ENCODE data around the gene LRBA. TPM values are rescaled to one million over a fixed set of nuclear protein-coding genes. Genes with fewer than 3 reads are reported as not detected.

LRBA gene
- total and polyA plus RNA-seq, 7 donors, result 16.8 to 184 (median 91.1) TPM

DNA sequence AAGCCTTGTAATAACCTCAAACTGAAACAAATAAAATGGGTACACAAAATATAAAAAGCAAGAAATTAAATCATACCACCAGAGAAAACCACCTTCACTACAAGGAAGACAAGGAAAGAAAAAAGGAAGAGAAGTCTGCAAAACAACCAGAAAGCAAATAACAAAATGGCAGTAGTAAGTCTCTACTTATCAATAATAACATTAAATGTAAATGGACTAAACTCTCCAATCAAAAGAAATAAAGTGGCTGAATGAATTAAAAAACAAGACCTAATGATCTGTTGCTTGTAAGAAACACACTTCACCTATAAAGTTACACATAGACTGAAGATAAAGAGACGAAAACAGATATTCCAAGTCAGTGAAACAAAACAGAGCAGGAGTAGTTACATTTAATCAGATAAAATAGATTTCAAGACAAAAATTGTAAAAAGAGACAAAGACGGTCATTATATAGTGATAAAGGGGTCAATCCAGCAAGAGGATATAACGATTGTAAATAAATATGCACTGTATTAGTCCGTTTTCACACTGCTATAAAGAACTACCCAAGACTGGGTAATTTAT, 289.0 kb downstream of the LRBA start:
- Histone ChIP-seq H3K4me3 (no peak overlapping the region), H3K27me3 (no peaks in the 10 kb centered on the region), H3K36me3 (peaks cover 0 to 6% (median 0%) of the 10 kb centered on the region in 4 donors), H3K27ac (no peak overlapping the region), H3K9me3 (peaks cover 0 to 5% (median 0%) of the 10 kb centered on the region in 4 donors), H3K4me1 (peaks cover 0 to 9% (median 5%) of the 10 kb centered on the region in 4 donors)
- DNase-seq, result no peak
- intact Hi-C loops (cut with DNase I), result no loop called here
- no peak for TF ChIP-seq EP300 (IDR thresholded peaks at IDR 0.05)
- TF ChIP-seq POLR2A (IDR thresholded peaks at IDR 0.05), result no peak
- no peak for TF ChIP-seq CTCF (IDR thresholded peaks at IDR 0.05)
- no peak for TF ChIP-seq POLR2AphosphoS5 (IDR thresholded peaks at IDR 0.05)
- 73 to 86% methylated on average over 4 of the region's 4 CpGs for WGBS, 2 donors

DNA sequence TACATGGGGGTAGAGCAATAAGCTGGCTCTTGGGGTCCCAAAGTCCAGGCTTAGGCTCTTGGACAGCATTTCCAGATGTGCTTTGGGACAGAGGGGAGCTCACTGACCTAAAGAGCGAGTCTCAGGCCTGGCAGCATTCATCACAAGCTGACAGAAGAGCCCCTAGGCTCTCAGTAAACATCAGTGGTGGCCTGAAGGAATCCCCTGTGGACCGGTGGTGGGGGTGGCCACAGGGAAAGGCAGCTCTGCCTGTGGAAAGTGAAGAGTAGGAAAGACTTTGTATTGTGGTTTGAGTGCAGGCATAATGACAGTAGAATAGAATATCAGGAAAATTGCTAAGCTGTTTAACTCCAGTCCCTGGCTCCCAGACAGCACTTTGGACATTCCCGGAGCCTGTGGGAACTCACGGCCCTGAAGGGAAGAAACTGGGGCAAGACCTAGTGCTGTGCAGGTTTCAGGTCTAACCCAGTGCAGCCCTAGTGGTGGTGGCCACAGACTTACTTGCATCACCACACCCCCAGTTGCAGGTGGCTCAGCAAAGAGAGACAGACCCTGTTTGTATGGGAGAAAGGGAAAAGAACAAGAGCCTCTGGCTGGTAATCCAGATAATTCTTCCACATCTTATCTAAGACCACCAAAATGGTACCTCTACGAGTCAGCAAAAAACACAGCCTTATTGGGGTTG, 291.2 kb downstream of the LRBA start:
- no peaks in the 10 kb centered on the region for H3K36me3 ChIP-seq
- WGBS, 2 donors, result 91 to 94% methylated on average over 5 of the region's 5 CpGs
- H3K9me3 ChIP-seq, result peaks cover 0 to 5% (median 0%) of the 10 kb centered on the region in 4 donors
- H3K27ac ChIP-seq, result peak overlapping the region in 1 of 4 donors; percentile 54
- no peaks in the 10 kb centered on the region for H3K27me3 ChIP-seq
- intact Hi-C loops (cut with DNase I), result no loop called here
- TF ChIP-seq POLR2A (IDR thresholded peaks at IDR 0.05) (no peak), EP300 (IDR thresholded peaks at IDR 0.05) (no peak), POLR2AphosphoS5 (IDR thresholded peaks at IDR 0.05) (no peak), CTCF (IDR thresholded peaks at IDR 0.05) (no peak)
- no peak overlapping the region for H3K4me3 ChIP-seq
- H3K4me1 ChIP-seq, result peaks cover 0 to 14% (median 8%) of the 10 kb centered on the region in 4 donors
- DNase-seq, result no peak

GRCh38 chr4:150722908-150723362, 292.1 kb downstream of the LRBA start:
- Histone ChIP-seq H3K4me1 (peaks cover 0 to 14% (median 8%) of the 10 kb centered on the region in 4 donors), H3K4me3 (no peak overlapping the region), H3K27ac (peak overlapping the region in 1 of 4 donors; percentile 54), H3K9me3 (peaks cover 0 to 5% (median 0%) of the 10 kb centered on the region in 4 donors), H3K36me3 (no peaks in the 10 kb centered on the region), H3K27me3 (no peaks in the 10 kb centered on the region)
- DNase-seq, result peak; percentile 85
- WGBS, 2 donors, result 11 to 52% methylated on average over 6 of the region's 6 CpGs
- intact Hi-C loops (cut with DNase I), result no loop called here
- TF ChIP-seq CTCF (IDR thresholded peaks at IDR 0.05), result peak in 1 of 4 experiments; percentile 10
- TF ChIP-seq EP300 (IDR thresholded peaks at IDR 0.05), result no peak
- no peak for TF ChIP-seq POLR2A (IDR thresholded peaks at IDR 0.05)
- peak; percentile 14 to 62 (median 24) for TF ChIP-seq POLR2AphosphoS5 (IDR thresholded peaks at IDR 0.05)

GRCh38 chr4:150720973-150721518, 294.0 kb downstream of the LRBA start:
- Histone ChIP-seq H3K27ac (no peak overlapping the region), H3K4me3 (no peak overlapping the region), H3K27me3 (no peaks in the 10 kb centered on the region), H3K4me1 (peaks cover 0 to 14% (median 8%) of the 10 kb centered on the region in 4 donors), H3K9me3 (peaks cover 0 to under 1% (median 0%) of the 10 kb centered on the region in 4 donors), H3K36me3 (no peaks in the 10 kb centered on the region)
- intact Hi-C loops (cut with DNase I), result no loop called here
- DNase-seq, result no peak
- 98% methylated on average over 2 of the region's 2 CpGs for WGBS, 2 donors
- no peak for TF ChIP-seq CTCF (IDR thresholded peaks at IDR 0.05)
- no peak for TF ChIP-seq POLR2AphosphoS5 (IDR thresholded peaks at IDR 0.05)
- no peak for TF ChIP-seq EP300 (IDR thresholded peaks at IDR 0.05)
- no peak for TF ChIP-seq POLR2A (IDR thresholded peaks at IDR 0.05)
